H9 (cell line): ENCODE measurements around the gene TGM4. TPM values are rescaled to one million over a fixed set of nuclear protein-coding genes. Genes with fewer than 3 reads are reported as not detected.

Experiments
- DNase-seq: peaks from one replicate; pipeline ENCODE4 v3.0.0-alpha.2; 2017
- H2AFZ ChIP-seq: one replicate; pipeline ENCODE4 v1.6.1; 2013; ENCODE audit warnings: mild to moderate bottlenecking, low read length, control low read depth, moderate library complexity
- H2AK5ac ChIP-seq: 2 replicates; pipeline ENCODE4 v1.6.1; 2013; ENCODE audit warnings: low read length, control low read depth, mixed read lengths; ENCODE audit not compliant: insufficient read length
- H2BK120ac ChIP-seq: one replicate; pipeline ENCODE4 v1.6.1; 2013; ENCODE audit warnings: low read depth, mild to moderate bottlenecking, low read length, control low read depth, inconsistent platforms; ENCODE audit not compliant: poor library complexity, severe bottlenecking
- H2BK12ac ChIP-seq: 2 replicates; pipeline ENCODE4 v1.6.1; 2013; ENCODE audit warnings: low read length, control low read depth, mixed read lengths, low read depth; ENCODE audit not compliant: insufficient read length
- H2BK15ac ChIP-seq: 2 replicates; pipeline ENCODE4 v1.6.1; 2013; ENCODE audit warnings: low read depth, low read length, control low read depth
- H2BK20ac ChIP-seq: one replicate; pipeline ENCODE4 v1.6.1; 2013; ENCODE audit warnings: low read depth, mild to moderate bottlenecking, low read length, control low read depth, inconsistent platforms; ENCODE audit not compliant: poor library complexity, severe bottlenecking
- H2BK5ac ChIP-seq: 2 replicates; pipeline ENCODE4 v1.6.1; 2013; ENCODE audit warnings: low read length, control low read depth, mixed read lengths; ENCODE audit not compliant: insufficient read length
- H3K14ac ChIP-seq: 2 replicates; pipeline ENCODE4 v1.6.1; 2013; ENCODE audit warnings: low read length, control low read depth; ENCODE audit not compliant: insufficient read depth
- H3K18ac ChIP-seq: 2 replicates; pipeline ENCODE4 v1.6.1; 2013; ENCODE audit warnings: low read depth, mild to moderate bottlenecking, mixed read lengths, low read length, control low read depth; ENCODE audit not compliant: insufficient read length
- H3K23ac ChIP-seq: 2 replicates; pipeline ENCODE4 v1.6.1; 2013; ENCODE audit warnings: low read length, control low read depth, mixed read lengths, low read depth; ENCODE audit not compliant: insufficient read length
- H3K23me2 ChIP-seq: 2 replicates; pipeline ENCODE4 v1.6.1; 2013; ENCODE audit warnings: low read depth, mild to moderate bottlenecking, mixed read lengths, low read length, control low read depth; ENCODE audit not compliant: insufficient read length, poor library complexity, severe bottlenecking
- H3K27ac ChIP-seq: 2 replicates; pipeline ENCODE4 v1.5.1; 2013; ENCODE audit warnings: low read length, control low read depth, mixed read lengths, low read depth; ENCODE audit not compliant: insufficient read length
- H3K27me3 ChIP-seq: 2 replicates; pipeline ENCODE4 v1.6.1; 2013; ENCODE audit warnings: low read length, control low read depth, inconsistent platforms; ENCODE audit not compliant: insufficient read depth
- H3K4ac ChIP-seq: 2 replicates; pipeline ENCODE4 v1.6.1; 2013; ENCODE audit warnings: low read depth, mild to moderate bottlenecking, control low read depth, inconsistent platforms, low read length, moderate library complexity
- H3K4me1 ChIP-seq: 2 replicates; pipeline ENCODE4 v1.6.1; 2013; ENCODE audit warnings: low read length, control low read depth, inconsistent platforms; ENCODE audit not compliant: insufficient read depth
- H3K4me2 ChIP-seq: 2 replicates; pipeline ENCODE4 v1.6.1; 2013; ENCODE audit warnings: low read length, control low read depth, mixed read lengths; ENCODE audit not compliant: insufficient read length, insufficient read depth
- H3K56ac ChIP-seq: 2 replicates; pipeline ENCODE4 v1.6.1; 2013; ENCODE audit warnings: low read depth, mild to moderate bottlenecking, mixed read lengths, low read length, control low read depth; ENCODE audit not compliant: insufficient read length
- H3K79me1 ChIP-seq: 2 replicates; pipeline ENCODE4 v1.6.1; 2013; ENCODE audit warnings: low read depth, mild to moderate bottlenecking, moderate library complexity, low read length, control low read depth, inconsistent platforms; ENCODE audit not compliant: insufficient read depth, poor library complexity, severe bottlenecking
- H3K79me2 ChIP-seq: 2 replicates; pipeline ENCODE4 v1.6.1; 2013; ENCODE audit warnings: low read length, control low read depth, inconsistent platforms; ENCODE audit not compliant: insufficient read depth
- H3K9ac ChIP-seq: 2 replicates; pipeline ENCODE4 v1.6.1; 2013; ENCODE audit warnings: low read length, control low read depth, mixed read lengths; ENCODE audit not compliant: insufficient read length; ENCODE audit errors: extremely low read depth
- H3K9me3 ChIP-seq: one replicate; pipeline ENCODE4 v1.6.1; 2013; ENCODE audit warnings: low read depth, low read length, inconsistent platforms; ENCODE audit not compliant: control insufficient read depth
- H3T11ph ChIP-seq: one replicate; pipeline ENCODE4 v1.6.1; 2013; ENCODE audit warnings: mild to moderate bottlenecking, low read length, control low read depth, inconsistent platforms
- H4K20me1 ChIP-seq: one replicate; pipeline ENCODE4 v1.6.1; 2013; ENCODE audit not compliant: control insufficient read depth, insufficient read length, insufficient read depth
- H4K5ac ChIP-seq: 2 replicates; pipeline ENCODE4 v1.6.1; 2013; ENCODE audit warnings: low read depth, mild to moderate bottlenecking, mixed read lengths, low read length, control low read depth; ENCODE audit not compliant: insufficient read length
- H4K8ac ChIP-seq: replicated peaks from 2 replicates; pipeline ENCODE4 v1.6.1; 2013; ENCODE audit warnings: low read length, control low read depth, mixed read lengths, low read depth; ENCODE audit not compliant: insufficient read length
- H4K91ac ChIP-seq: 2 replicates; pipeline ENCODE4 v1.6.1; 2013; ENCODE audit warnings: low read depth, mild to moderate bottlenecking, moderate library complexity, mixed read lengths, low read length, control low read depth; ENCODE audit not compliant: insufficient read length
- H3K27ac Mint-ChIP-seq, 3 experiments: 2 replicates in 2 of 3; 3 replicates in 1 of 3; pipeline ENCODE4 v1.8.0; 2020 to 2021; ENCODE audit warnings: mixed read lengths in 3 of 3, mild to moderate bottlenecking in 1 of 3, moderate library complexity in 1 of 3
- H3K27me3 Mint-ChIP-seq: 2 replicates; pipeline ENCODE4 v1.8.0; 2021; ENCODE audit warnings: low read depth, mild to moderate bottlenecking, moderate library complexity, mixed read lengths
- H3K36me3 Mint-ChIP-seq, 3 experiments: 2 replicates in 2 of 3; 3 replicates in 1 of 3; pipeline ENCODE4 v1.8.0; 2020 to 2021; ENCODE audit warnings: low read depth in 3 of 3, mixed read lengths in 3 of 3; ENCODE audit not compliant: insufficient read depth in 1 of 3
- H3K4me1 Mint-ChIP-seq, 2 experiments: 2 replicates each; pipeline ENCODE4 v1.8.0; 2020; ENCODE audit warnings: mixed read lengths in 2 of 2
- H3K4me3 Mint-ChIP-seq, 2 experiments: 2 replicates in 1 of 2; 3 replicates in 1 of 2; pipeline ENCODE4 v1.8.0; 2020 to 2021; ENCODE audit warnings: mild to moderate bottlenecking in 2 of 2, mixed read lengths in 2 of 2, moderate library complexity in 1 of 2
- H3K9me3 Mint-ChIP-seq, 2 experiments: 2 replicates in 1 of 2; 3 replicates in 1 of 2; pipeline ENCODE4 v1.8.0; 2020; ENCODE audit warnings: mild to moderate bottlenecking in 2 of 2, mixed read lengths in 2 of 2, moderate library complexity in 1 of 2
- WGBS: extraction: QIAGEN DNeasy Blood & Tissue Kit; methylation state at CpG from one replicate; pipeline ENCODE4 v1.1.7; 2013; ENCODE audit warnings: missing lambda C conversion rate, low lambda C conversion rate, mixed read lengths; ENCODE audit not compliant: insufficient read length; ENCODE audit errors: extremely low coverage; 5-methylcytosine and 5-hydroxymethylcytosine counted together
- total RNA-seq: library from RNA; stranded (reverse); gene quantifications from 2 replicates; pipeline ENCODE4 v1.2.1, GENCODE V29; 2021
- TF ChIP-seq, protein P1 (sequence below): fragments of 200-600 bp; sonication (generic); conservative IDR thresholded peaks from 3 replicates; pipeline ENCODE4 v1.8.0; 2021; ENCODE audit warnings: antibody characterized with exemption, mild to moderate bottlenecking

Gene TGM4
- total RNA-seq, 1 experiment from 2014 or later: not detected

DNA sequence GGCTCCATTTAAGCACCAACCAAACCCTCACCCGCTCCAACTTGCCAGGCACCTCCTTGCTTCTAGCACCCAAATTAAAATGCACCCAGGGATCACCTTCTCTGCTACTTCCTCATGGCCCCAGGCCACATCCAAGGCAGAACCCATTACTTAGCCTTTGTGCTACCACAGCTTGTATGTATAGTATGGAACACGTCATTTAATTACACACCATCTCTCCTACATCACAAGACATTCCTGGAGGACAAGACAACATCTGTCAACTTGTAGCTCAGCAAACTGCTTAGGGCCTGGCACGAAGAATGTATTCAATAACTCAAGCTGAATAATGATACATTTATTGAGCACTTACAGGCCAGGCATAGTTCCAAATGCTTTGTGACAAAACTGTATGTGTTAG is 78.3 kb downstream of the TGM4 start:
- Mint-ChIP-seq H3K4me1 (peaks cover 7 to 10% of the 10 kb centered on the region in 2 experiments), H3K27me3 (no peaks in the 10 kb centered on the region), H3K36me3 (peaks cover 2 to 17% (median 7%) of the 10 kb centered on the region in 3 experiments; a peak in 6 of 7 replicates), H3K9me3 (no peaks in the 10 kb centered on the region), H3K27ac (no peak overlapping the region; a peak in 2 of 7 replicates), H3K4me3 (no peak overlapping the region)
- H3K4me2 ChIP-seq: no peak overlapping the region
- H3K23ac ChIP-seq: no peak overlapping the region
- no peaks in the 10 kb centered on the region for H3K27me3 ChIP-seq
- H4K91ac ChIP-seq: no peak overlapping the region
- no CpG with 5 or more reads among the region's 3 CpGs for WGBS
- TF ChIP-seq, protein P1, sequence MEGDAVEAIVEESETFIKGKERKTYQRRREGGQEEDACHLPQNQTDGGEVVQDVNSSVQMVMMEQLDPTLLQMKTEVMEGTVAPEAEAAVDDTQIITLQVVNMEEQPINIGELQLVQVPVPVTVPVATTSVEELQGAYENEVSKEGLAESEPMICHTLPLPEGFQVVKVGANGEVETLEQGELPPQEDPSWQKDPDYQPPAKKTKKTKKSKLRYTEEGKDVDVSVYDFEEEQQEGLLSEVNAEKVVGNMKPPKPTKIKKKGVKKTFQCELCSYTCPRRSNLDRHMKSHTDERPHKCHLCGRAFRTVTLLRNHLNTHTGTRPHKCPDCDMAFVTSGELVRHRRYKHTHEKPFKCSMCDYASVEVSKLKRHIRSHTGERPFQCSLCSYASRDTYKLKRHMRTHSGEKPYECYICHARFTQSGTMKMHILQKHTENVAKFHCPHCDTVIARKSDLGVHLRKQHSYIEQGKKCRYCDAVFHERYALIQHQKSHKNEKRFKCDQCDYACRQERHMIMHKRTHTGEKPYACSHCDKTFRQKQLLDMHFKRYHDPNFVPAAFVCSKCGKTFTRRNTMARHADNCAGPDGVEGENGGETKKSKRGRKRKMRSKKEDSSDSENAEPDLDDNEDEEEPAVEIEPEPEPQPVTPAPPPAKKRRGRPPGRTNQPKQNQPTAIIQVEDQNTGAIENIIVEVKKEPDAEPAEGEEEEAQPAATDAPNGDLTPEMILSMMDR: no peak
- no peak overlapping the region for H2BK12ac ChIP-seq
- H3K9me3 ChIP-seq: no peaks in the 10 kb centered on the region
- no peak for DNase-seq
- H4K8ac ChIP-seq: no peak overlapping the region
- no peak overlapping the region for H3K27ac ChIP-seq
- no peak overlapping the region for H2AFZ ChIP-seq
- peaks cover 3% of the 10 kb centered on the region; the same call in 1 of the 2 replicates for H3K4me1 ChIP-seq
- H2BK5ac ChIP-seq: no peak overlapping the region
- no peak overlapping the region for H3K9ac ChIP-seq
- H3K4ac ChIP-seq: no peak overlapping the region
- H2AK5ac ChIP-seq: no peak overlapping the region
- H3K79me1 ChIP-seq: no peaks in the 10 kb centered on the region
- no peaks in the 10 kb centered on the region for H4K20me1 ChIP-seq
- no peak overlapping the region for H3K14ac ChIP-seq
- no peak overlapping the region for H2BK20ac ChIP-seq
- H3T11ph ChIP-seq: no peak overlapping the region
- no peaks in the 10 kb centered on the region; the same call in 1 of the 2 replicates for H3K79me2 ChIP-seq
- H2BK15ac ChIP-seq: no peak overlapping the region
- H3K23me2 ChIP-seq: no peaks in the 10 kb centered on the region
- H2BK120ac ChIP-seq: no peak overlapping the region
- no peak overlapping the region for H4K5ac ChIP-seq
- H3K18ac ChIP-seq: no peak overlapping the region
- H3K56ac ChIP-seq: no peak overlapping the region
